Transverse colon (tissue), 4 donors: ENCODE data around the gene KIF21A.

ENCODE experiments used
- CTCF ChIP-seq, 5 experiments: fragments of 200-600 bp in 3 of 5; fragments of 450-650 bp in 2 of 5; sonication (generic) in 3 of 5; IDR thresholded peaks; 1 replicate in 2 of 5; 2 replicates in 3 of 5; pipeline ENCODE4 v1.5.1; 2016 to 2017; ENCODE audit warnings: antibody characterized with exemption in 5 of 5, inconsistent platforms in 3 of 5, mild to moderate bottlenecking in 2 of 5, moderate library complexity in 1 of 5
- POLR2A ChIP-seq: fragments of 450-650 bp; IDR thresholded peaks from one replicate; pipeline ENCODE4 v1.6.1; 2016; ENCODE audit warnings: antibody characterized with exemption, mild to moderate bottlenecking, moderate library complexity
- POLR2AphosphoS5 ChIP-seq, 3 donors: sonication (generic); formaldehyde crosslinking; IDR thresholded peaks; one replicate each; pipeline ENCODE4 v1.6.1; 2016; ENCODE audit warnings: antibody characterized with exemption in 3 of 3

DNA sequence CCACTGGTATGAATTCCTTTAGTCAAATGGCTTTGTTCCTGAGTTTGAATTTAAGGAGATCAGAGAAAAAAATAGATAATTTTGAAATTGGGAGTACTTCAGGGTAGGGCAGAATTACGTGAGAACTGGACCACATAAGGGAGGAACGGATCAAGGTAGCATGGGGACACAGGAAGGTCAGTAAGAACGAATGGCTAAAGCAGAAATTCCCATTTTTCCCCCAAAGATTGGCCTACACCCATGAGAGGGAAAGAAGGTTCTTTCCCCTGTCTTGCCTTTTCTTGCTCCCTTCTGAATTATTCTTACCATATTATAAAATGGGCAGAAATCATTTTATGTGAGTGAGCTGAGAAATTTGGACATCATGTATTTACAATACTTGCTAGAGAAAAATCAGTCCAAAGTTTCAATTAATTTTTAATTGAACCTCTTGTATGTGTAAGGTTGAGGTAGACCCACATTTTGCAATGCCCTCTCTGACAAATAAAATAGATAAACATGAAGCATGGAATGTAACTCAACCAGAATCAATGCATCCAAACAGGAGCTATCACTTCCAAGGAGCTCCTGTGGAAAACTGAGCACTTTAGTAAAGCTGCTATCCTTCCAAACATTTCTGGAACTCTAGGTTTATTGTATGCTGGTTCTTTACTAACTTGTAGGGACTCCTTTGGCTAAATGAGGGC lies 93.8 kb downstream of the KIF21A start:
- TF ChIP-seq CTCF (IDR thresholded peaks at IDR 0.05): no peak
- TF ChIP-seq POLR2AphosphoS5 (IDR thresholded peaks at IDR 0.05): no peak
- no peak for TF ChIP-seq POLR2A
